ENCODE data around the gene MAML3.

The MAML3 gene

GRCh38 chr4:139826426-139826825 is 327.6 kb downstream of the MAML3 start:
- DNase-seq = no peak

- no peak for DNase-seq
These were observed 328.4 kb downstream of the MAML3 start for GRCh38 chr4:139825523-139826014.

- DNase-seq = no peak
These were observed 329.0 kb downstream of the MAML3 start for GRCh38 chr4:139824882-139825522.

- no peak for DNase-seq
These were observed 330.2 kb downstream of the MAML3 start for GRCh38 chr4:139823746-139824145.

- no peak for DNase-seq
These were observed 330.6 kb downstream of the MAML3 start for GRCh38 chr4:139823345-139823744.

- DNase-seq = no peak
These were observed 331.6 kb downstream of the MAML3 start for GRCh38 chr4:139822391-139822790.

- no peak for DNase-seq
These were observed 334.9 kb downstream of the MAML3 start for GRCh38 chr4:139819082-139819481.

GRCh38 chr4:139817657-139818452 is 336.1 kb downstream of the MAML3 start:
- no peak for DNase-seq

- DNase-seq = no peak
These were observed 337.1 kb downstream of the MAML3 start for GRCh38 chr4:139816856-139817255.

- DNase-seq = no peak
These were observed 338.0 kb downstream of the MAML3 start for GRCh38 chr4:139815778-139816601.

- no peak for DNase-seq
These were observed 339.5 kb downstream of the MAML3 start for GRCh38 chr4:139814323-139815015.

GRCh38 chr4:139813881-139814280 is 340.1 kb downstream of the MAML3 start:
- DNase-seq = no peak

- no peak for DNase-seq
These were observed 343.3 kb downstream of the MAML3 start for GRCh38 chr4:139810710-139811109.

GRCh38 chr4:139809757-139810140 is 344.2 kb downstream of the MAML3 start:
- DNase-seq = no peak

- no peak for DNase-seq
These were observed 344.9 kb downstream of the MAML3 start for GRCh38 chr4:139808808-139809756.

GRCh38 chr4:139808381-139808807 is 345.6 kb downstream of the MAML3 start:
- DNase-seq = no peak

- no peak for DNase-seq
These were observed 346.5 kb downstream of the MAML3 start for GRCh38 chr4:139807483-139807882.

GRCh38 chr4:139806929-139807328 is 347.1 kb downstream of the MAML3 start:
- no peak for DNase-seq

GRCh38 chr4:139802931-139803330 is 351.1 kb downstream of the MAML3 start:
- DNase-seq = no peak

- DNase-seq = no peak
These were observed 351.5 kb downstream of the MAML3 start for GRCh38 chr4:139802488-139802887.

- DNase-seq = peak; percentile 83
These were observed 352.1 kb downstream of the MAML3 start for GRCh38 chr4:139801895-139802294.

GRCh38 chr4:139800082-139800481 is 353.9 kb downstream of the MAML3 start:
- no peak for DNase-seq

All from NCI-H524 treated with DMSO at 0.1 percent for 48 hours (cell line).